ENCODE data around the gene SBK3.

- TF ChIP-seq POLR2A (IDR thresholded peaks at IDR 0.05; ENCODE audit: extremely low read depth, insufficient read length) = no peak
- TF ChIP-seq CTCF (IDR thresholded peaks at IDR 0.05; ENCODE audit: low read depth, low read length) = no peak
Observed at GRCh38 chr19:55549500-55550320, 4.4 kb upstream of the SBK3 start.
